HK-2 (cell line): ENCODE measurements around the gene HOXD13.

Experiments used
- DNase-seq: peaks from one replicate; pipeline ENCODE4 v3.0.0-alpha.2; 2018; ENCODE audit not compliant: unreplicated experiment

The HOXD13 gene

GRCh38 chr2:176092270-176093144, at the start of gene HOXD13:
HOXD13 (plus strand) TSS chr2:176092721; CDS start chr2:176092891, 170 bp downstream.
- no peak for DNase-seq

DNA sequence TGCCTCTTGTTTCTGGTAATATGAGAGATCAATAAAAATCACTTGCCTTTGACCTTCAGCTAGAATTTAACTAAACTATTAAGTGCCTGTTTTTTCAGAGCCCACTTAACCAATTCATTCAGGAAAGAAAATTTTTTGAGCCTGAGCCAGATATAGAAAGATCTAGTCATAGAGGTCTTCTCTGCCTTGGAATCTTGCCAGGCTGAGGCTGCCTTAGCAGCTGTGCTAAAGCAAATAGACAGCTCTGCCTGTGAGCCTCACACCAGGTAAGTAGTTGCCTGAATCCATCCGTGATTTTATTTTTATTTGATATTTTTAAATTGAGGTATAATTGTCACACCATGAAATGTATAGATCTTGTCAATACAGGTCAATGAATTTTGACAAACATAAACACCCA, 36.1 kb upstream of the HOXD13 start:
- DNase-seq, result no peak

- no peak for DNase-seq
Measured at GRCh38 chr2:176063958-176064357, 28.6 kb upstream of the HOXD13 start.

DNA sequence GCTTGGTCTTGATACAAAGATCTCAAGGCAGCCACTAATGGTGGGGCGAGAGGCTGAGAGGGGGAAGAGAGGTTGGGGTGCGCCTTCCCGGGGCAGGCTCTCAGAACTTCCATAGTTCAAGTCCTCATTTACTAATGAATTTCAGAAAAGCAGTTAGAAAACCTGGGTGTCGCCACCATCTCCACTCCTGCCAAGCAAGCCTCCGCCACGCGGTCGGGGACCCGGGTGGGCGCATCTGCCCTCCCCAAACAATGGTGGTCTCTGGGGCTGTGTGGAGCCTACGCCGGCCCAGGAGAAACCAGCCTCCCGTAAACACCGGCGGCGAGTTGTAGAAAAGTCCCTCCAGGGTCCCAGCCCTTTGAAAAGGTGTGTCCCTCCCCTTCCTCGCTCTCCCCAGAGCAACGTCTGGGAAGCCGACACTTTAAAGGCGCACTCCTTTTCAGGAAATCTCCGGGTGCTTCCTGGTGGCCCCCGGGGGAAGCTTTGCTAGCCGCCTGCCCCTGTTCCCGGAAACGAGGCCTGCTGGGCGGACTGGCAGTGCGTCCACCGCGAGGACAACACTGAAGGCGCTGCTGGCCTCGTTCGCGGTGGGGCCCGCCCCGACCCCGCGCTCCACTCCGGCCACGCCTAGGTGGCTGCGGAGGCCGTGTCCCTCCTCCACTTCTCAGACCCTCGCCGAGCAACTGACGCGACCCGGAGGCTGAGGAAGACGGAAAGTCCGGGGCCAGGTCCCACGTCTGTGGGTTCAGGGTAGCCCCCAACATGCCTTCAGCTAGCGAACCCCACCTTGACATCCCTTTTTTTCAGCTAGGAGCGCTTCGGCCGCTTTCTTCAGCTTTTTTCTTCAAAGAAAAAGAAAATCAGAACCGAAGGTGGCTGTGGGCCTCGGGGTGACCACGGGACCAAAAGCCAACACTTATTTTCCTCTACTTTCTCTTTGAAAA, 25.6 kb upstream of the HOXD13 start:
- no peak for DNase-seq

- DNase-seq, result no peak
Measured at GRCh38 chr2:176067589-176068418, 24.7 kb upstream of the HOXD13 start.

DNA sequence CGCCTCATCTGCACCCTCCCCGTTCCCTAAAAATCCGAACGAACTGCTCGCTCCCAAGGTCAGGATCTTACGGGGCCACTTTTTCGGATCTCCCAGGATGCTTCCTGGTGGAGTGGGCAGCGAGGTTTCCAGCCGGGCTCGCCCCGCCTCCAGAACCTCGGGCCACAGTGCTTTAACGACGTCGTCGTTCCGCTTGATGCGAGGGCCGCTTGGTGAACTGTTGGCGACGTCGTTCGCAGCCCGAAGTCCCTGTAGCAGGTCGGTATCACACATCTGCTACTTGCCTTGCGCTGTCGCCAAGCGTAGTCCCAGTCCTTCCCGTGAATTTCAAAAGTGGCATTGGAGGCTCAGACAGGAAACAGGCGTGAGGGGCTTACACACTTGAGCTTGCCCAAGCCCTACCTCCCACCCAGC, 24.1 kb upstream of the HOXD13 start:
- DNase-seq, result no peak

DNA sequence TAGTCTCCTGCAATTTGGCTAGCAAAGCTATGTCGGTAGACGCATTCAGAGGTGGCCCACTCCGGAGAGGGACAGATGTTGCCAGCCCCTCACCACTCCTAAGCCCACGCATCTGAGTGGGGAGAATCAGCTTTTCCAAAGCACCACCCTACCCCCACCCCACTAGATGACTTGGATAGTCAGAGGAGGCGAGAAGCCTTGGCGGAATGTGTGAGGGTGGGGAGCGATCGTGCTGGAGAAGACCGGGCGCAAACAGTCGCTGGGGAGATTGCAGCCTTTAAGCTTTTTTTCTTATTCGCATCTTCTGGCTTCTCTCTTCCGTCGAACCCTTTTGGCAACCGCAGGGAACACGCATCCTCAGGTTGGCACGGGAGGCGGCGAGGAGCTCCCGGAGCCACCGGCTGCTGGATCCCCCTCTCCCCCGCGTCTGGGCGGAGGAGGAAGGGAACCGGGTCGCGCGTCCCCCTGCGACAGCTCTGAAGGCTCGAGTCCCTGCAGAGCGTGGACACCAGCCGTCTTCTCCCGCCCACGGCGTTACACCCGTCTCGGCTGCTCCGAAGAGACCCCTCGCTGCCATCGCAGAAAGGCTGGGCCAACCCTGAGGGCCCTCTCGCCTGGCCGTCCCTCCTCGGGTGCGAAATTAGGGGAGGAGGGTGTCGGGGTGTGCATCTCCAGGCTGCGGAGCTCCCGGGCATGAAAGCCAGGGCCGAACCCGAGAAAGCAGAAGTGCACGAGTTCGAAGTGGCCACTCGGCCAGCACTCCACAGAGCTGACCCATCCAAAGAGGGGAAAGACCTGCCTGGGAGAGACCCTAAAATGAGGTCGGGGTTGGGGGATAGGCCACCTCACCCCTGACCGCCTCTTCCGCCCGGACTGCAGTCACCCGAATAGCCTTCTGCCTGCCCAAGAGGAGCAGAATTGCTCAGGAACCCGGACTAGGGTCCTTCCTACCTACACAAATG, 20.9 kb upstream of the HOXD13 start:
- no peak for DNase-seq

- no peak for DNase-seq
Measured at GRCh38 chr2:176072292-176072669, 20.2 kb upstream of the HOXD13 start.

DNA sequence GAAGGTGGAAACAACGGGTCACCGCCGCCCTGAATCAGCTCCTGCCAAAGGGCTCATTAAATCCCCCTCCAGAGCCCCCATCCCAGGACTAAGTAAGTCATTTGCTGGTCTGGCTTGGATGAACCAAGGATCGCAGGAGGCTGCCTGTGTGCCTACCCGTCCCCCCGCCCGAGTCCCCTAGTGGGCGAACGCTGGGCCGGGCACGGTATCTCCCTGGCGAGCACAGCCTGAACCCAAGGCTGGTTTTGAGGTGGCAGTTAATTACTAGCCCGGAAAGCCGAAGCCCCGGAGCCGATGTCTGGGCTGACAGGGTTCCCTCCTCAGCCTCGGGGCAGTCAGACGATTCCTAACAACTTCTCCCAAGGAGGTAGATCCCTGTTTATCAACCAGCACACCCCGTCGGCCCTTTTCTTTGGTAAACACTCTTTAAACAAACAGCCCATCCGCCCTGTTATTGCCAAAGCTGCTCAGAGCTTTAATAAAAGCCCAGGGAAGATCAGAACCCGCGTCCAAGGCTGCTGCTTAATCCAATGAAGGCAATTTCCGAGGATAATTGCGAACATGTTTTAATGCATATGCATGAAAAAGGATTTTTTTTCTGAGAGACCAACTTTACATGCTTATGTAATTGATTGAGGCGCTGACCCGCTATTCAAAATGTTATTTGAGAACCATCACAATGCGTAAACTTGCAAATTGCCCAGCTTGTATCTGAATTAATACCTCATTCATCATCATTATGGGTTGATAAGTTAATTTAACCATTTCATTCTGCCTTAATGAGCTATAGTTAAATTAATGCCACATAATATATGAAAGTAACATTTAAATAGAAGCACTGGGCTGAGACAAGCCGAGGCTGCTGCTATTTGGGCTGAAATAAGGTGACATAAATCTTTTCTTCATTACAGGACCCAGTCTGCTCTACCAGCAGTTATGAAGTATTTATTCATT, 19.3 kb upstream of the HOXD13 start:
- no peak for DNase-seq

DNA sequence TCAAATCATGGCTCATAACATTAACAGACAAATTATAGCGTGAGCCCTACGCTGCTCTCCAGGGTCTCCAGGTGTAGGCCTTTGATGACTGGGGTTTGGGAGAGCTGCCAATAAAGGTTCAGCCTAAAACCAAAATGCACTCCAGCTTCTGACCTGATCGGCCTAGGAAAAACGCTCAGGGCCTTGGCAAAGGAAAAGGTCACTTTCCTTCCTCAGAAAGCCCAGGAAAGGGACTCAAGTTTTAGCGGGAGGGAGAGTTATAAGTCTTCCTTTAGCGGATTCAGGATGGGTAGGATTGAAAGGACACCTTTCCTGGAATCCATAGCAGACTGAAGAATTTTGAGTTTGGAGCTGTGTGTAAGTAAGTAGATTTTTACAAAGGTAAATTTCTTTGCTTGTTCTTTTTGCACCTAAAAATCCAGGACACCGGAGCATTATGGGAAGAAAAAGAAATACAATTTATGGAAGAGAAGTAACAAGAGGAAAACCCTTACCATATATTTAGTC, 17.5 kb upstream of the HOXD13 start:
- no peak for DNase-seq

GRCh38 chr2:176075481-176075880, 17.0 kb upstream of the HOXD13 start:
- no peak for DNase-seq

DNA sequence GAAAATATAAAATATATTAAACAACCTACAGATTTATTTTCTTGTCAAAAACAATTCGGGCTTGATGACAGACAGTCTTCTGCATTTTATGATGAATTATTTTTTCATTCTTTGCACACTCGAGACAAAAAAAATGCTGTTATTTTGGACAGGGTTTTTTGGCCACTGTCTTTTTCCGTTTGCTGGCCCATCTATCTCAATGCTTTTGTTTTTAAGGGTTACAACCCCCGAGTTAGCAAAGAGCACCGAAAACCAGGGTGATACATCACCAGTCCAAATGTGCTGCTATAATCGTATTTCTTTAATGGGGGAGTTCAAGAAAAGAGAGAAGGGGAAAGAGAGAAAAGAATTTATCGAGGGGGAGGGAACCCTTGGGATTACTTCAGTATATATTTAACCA, 16.5 kb upstream of the HOXD13 start:
- no peak for DNase-seq

DNA sequence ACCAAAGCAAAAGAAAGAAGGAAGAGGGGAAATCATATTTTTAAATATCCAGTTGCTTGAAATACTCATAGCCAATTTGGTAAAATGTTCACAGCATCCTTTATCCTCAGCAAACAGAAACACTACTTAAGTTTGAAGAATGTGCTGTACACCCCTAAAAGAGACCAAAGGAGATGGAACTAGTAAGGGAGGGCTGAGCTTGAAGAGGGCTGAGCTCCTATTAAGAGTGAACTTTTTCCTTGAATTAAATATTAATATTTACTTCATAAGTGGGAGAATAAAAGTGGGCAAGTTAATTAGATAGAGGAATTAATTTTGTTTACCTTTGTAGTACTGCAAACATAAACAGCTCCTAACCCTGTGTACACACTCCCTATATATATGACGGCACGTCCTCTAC, 15.7 kb upstream of the HOXD13 start:
- no peak for DNase-seq

GRCh38 chr2:176078541-176079284, 13.8 kb upstream of the HOXD13 start:
- DNase-seq, result no peak

DNA sequence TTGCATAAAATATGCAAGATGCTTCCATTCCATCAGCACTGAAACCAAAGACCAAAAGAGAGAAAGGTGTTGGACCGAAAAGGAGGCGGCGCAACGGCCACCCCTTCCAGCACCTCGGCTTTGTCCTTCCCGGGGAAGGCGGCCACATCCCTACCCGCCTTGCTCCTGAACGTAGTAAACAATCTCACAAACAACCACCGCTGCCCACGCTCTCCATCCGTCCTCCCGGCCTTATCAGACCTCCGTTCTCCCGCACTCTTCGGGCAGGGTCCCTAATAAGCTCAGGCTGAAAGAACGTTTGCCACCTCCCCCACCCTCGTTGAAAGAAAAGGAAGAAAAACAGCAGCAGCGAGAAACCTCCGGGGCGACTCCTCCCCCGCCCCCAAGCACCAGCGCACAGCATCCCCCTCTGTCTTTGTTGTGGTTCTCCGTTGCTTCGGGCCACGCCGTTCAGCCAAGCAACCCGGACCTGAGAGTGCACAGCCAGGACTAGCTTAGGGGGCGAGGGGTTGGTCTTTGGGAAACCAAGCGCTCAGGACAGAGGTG, 13.2 kb upstream of the HOXD13 start:
- DNase-seq, result no peak

DNA sequence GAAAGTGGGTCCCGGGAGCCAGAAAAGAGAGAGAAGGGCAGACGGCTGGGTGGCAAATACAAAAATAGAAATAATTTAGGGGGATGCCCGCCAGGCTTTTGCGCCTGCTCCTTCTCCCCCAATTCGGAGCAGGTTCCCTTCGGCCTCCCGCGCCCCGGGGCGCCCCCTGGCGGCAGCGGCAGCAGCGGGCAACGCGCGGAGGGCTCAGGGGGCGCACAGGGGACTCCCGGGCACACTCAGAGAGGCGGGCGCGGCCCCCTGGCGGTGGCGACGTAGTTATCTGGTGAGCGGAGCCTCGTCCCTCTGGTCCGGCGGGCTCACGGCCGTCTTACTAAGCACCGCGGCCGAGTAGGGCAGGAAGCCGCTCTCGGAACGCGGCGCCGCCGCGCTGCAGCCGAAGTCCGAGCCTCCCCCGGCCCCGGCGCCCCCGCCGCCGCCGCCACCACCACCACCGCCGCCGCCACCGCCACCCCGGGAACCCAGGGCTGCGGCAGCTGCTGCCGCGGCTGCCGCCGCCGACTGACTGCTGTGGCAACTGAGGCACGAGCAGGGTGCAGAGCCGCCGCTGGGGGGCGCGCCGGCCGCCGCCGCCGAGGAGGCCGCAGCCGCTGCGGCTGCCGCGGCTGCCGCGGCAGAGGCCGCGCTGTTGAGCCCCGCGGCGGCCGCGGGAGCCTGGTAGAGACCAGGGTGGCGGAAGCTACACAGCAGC, 12.5 kb upstream of the HOXD13 start:
- DNase-seq, result peak; percentile 84

GRCh38 chr2:176080540-176081375, 11.8 kb upstream of the HOXD13 start:
- DNase-seq, result peak; percentile 61
